Measurements from ENCODE around the gene XIRP1.

DNA sequence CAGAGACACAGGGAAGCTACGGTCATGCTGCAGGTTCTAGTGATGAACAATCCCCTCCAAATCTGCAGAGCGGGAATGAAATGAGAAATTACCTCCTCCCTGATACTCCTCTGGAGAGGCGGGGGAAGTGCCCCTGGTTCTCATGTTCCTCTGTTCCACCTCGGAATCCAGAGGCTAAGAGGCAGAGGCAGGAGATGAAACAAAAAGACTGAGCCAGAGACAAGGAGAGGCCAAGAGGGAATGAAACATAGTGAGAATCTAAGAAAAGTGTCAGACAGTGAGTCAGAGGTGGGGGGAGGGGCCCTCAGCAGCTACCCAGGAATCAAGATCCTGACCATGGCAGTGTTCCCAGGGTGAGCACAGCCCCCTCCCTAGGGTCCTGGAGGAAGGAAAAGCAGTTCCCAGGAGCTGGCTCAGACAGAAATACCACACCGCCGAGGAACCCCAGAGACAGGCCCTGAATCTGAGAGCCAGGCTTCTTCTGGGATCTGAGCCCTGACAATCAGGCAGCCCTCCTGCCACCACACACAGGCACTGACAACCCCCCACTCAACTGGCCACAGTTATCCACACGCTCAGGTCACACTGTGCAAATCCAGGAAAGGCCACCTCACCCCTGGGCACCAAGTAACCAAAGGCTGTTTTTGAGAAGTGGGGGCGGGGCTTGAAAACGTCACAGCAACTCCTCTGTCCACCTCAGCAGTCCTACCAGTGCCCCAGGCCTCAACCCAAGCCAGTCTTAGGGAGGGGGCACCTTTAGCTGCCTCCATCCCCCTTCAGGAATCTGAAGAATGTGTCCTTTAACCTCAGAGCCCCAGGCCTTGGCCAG lies 41.4 kb downstream of the XIRP1 start:
- no peak for TF ChIP-seq POLR2AphosphoS5 (IDR thresholded peaks at IDR 0.05; ENCODE audit: low read depth, low read length)
- TF ChIP-seq, protein P1, sequence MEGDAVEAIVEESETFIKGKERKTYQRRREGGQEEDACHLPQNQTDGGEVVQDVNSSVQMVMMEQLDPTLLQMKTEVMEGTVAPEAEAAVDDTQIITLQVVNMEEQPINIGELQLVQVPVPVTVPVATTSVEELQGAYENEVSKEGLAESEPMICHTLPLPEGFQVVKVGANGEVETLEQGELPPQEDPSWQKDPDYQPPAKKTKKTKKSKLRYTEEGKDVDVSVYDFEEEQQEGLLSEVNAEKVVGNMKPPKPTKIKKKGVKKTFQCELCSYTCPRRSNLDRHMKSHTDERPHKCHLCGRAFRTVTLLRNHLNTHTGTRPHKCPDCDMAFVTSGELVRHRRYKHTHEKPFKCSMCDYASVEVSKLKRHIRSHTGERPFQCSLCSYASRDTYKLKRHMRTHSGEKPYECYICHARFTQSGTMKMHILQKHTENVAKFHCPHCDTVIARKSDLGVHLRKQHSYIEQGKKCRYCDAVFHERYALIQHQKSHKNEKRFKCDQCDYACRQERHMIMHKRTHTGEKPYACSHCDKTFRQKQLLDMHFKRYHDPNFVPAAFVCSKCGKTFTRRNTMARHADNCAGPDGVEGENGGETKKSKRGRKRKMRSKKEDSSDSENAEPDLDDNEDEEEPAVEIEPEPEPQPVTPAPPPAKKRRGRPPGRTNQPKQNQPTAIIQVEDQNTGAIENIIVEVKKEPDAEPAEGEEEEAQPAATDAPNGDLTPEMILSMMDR (IDR thresholded peaks at IDR 0.05), result no peak
- no peak for TF ChIP-seq SIN3A (IDR thresholded peaks at IDR 0.05; ENCODE audit: borderline replicate concordance, insufficient read depth, low read depth, low read length)

Data from Panc1 (cell line).